Osteoblast (primary cell): Measurements from ENCODE around the gene TRIM21. TPM values are rescaled to one million over a fixed set of nuclear protein-coding genes. Genes with fewer than 3 reads are reported as not detected.

Experiments used
- total RNA-seq: library from RNA; depleted of rRNA; stranded (reverse); fragments of >200 nt; gene quantifications from 2 replicates; pipeline ENCODE4 v1.2.3, GENCODE V29; 2012

The TRIM21 gene
- total RNA-seq, 1 donor = 15.9 TPM

Other genes with a start within 250 kb of the TRIM21 start
- not detected in 2 replicates for gene OR52B4, start 25.3 kb downstream of the TRIM21 start, total RNA-seq
- gene OR52K2, start 55.6 kb upstream of the TRIM21 start, total RNA-seq = not detected in 2 replicates
- gene OR52K1, start 88.9 kb upstream of the TRIM21 start, total RNA-seq = not detected in 2 replicates
- gene OR52M1, start 151.5 kb upstream of the TRIM21 start, total RNA-seq = not detected in 2 replicates
- not detected in 2 replicates for gene OR52I2, start 188.0 kb upstream of the TRIM21 start, total RNA-seq
- not detected in 2 replicates for gene OR52I1, start 200.3 kb upstream of the TRIM21 start, total RNA-seq
- 13.6 and 17.7 TPM in 2 replicates for gene TRIM68, start 214.5 kb upstream of the TRIM21 start, total RNA-seq
- gene OR51D1, start 243.8 kb upstream of the TRIM21 start, total RNA-seq = not detected in 2 replicates